Anterior cingulate cortex (tissue), 58 donors: ENCODE results near the gene ARHGAP44.
"Not testable (repeated sequence)": the region's sequence is repeated elsewhere in the genome, so short reads cannot be mapped to it uniquely, and the experiment has no call there.

Experiments used
- DNase-seq, 58 donors: peaks; one replicate each; lab custom pipeline; 2025; lab: John Stamatoyannopoulos, UW

The ARHGAP44 gene

DNA sequence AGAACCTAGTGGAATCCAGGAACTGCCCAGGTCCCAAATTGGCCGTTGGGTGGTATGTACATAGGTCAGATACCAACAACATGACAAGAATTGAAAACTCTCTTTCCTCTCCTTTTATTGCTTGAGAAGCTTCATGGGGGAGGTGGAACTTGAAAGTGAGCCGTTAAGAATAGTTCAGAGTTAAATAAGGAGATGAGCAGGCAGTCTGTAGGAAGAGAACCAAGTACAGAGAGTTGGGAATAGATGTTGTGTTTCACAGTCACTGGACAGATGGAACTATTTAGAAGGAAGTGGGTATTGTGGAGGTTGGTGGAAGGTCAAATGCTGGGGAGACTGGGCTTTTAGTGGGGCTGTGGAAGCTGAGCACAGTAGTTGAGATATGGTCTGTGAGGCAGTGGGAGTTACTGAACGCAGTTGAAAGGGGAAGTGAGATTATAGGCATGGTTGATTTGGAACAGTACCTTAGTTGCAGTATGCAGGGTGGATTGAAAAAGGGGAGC is 26.4 kb downstream of the ARHGAP44 start:
- DNase-seq = no peak

DNA sequence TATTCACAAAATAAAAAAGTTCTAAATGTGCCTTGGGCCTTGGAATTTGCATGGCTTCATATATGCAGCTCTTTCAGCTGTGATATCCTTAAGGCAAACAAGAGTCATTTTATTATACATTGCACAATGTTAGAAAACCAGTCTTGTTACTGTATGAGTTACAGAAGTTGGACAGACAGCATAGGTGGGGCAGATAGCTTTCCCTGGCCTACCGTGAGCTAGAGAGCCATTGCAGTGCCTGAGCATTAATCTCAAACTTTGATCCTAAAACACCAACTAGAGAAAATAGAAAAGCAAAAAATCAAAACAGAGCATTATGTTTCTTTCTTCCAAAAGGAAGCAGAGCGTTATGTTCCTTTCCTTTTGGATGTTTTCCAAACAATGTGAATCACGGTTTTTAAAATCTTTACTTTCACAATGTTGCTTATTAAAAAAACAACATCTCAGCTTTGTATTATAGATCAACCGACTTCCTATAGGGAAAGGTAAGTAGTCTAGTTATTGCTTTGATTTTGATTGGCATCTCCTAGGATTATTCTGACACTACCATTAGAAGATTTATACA is 32.2 kb downstream of the ARHGAP44 start:
- no peak for DNase-seq

DNA sequence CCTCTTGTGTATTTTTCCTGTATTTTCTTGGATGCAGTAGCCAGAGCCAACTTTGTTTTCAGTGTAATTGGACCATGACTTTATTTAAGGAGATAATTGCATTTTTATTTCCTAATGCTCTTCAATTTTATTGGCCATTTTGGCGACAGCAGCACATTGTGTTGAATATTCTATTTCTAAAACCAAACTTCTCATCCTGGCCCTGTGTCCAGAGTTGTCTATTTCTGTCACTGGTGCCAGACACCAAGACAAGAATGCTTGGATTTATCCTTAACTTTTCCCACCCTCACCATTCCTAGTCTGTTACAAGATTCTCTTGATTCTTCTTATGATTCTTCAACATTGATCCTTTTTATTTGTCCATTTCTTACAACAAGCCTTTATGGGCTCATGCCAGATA is 37.1 kb downstream of the ARHGAP44 start:
- DNase-seq = no peak

DNA sequence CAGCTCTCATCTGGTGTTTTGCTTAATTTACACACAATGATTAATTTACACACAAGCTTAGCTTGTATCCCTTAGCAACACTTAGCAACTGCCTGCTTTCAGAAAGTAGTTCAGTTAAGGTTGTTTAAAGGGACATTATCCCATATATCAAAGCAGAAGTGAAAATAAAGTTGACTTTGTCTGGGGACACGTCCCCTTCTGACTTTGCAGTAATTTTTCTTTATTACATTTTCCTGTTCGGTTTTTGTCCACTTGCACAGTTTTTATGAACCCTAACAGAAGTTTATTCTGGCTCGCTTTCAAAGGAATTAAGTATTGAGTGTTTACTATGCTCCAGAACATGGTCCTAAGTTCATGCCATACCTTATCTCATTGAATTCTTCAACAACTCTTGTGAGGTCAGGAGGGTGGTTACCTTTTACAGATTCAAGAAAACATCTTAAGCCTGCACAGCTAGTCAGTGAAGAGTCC is 41.5 kb downstream of the ARHGAP44 start:
- no peak for DNase-seq

DNA sequence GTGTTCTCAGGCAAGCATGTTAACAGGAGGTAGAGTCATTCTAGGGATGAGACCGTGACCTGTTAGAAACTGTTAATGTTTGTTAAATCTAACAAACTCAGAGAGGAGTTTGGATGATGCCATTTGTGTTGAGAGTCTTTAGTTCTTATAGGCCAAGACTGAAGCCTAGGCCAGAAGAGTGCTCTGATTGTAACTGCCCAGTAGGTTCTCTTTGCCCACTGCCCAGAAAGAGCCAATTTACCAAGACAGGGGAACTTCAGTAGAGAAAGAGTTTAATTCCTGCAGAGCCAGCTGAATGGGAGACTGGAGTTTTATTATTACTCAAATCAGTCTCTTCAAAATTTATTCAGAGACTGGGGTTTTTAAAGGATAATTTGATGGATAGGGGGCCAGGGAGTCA is 42.5 kb downstream of the ARHGAP44 start:
- no peak for DNase-seq

DNA sequence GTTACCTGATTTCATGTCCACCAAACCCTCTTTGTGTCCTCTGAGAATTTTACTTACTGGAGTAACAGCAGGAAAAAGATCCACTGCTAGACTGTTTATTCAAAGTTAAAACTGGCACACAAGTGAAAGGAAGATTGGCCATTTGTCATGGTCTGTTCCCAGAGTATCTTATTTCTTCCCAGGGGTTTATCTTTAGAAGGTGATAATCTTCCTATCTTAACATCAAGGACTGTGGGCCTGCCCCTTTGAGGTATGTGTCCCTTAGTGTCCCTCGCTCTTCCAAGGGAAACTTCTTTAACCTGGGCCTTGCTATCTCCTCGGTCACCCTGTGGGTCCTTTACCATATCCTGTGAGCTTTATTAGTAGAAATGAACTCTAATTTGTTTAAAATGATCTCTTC is 49.7 kb downstream of the ARHGAP44 start:
- DNase-seq = no peak

DNA sequence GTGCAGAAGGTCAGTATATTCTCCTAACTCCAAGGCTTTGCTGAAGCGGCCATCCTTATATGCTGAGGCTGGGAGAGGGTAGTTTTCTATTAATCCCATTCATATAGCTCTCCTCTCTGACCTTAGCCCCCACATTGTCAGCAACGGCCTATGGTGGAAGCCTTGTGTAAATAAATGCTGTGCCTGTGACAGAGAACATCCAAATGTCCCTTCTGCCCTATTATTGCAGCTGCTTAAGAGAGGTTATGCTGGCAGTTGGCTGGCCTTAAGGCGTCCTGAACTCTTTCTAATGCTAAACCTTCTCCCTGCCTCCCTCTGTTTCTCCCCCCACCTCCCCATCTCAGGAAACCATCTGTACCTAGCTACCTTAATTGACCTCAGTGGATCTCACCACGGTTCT is 53.6 kb downstream of the ARHGAP44 start:
- DNase-seq = no peak

DNA sequence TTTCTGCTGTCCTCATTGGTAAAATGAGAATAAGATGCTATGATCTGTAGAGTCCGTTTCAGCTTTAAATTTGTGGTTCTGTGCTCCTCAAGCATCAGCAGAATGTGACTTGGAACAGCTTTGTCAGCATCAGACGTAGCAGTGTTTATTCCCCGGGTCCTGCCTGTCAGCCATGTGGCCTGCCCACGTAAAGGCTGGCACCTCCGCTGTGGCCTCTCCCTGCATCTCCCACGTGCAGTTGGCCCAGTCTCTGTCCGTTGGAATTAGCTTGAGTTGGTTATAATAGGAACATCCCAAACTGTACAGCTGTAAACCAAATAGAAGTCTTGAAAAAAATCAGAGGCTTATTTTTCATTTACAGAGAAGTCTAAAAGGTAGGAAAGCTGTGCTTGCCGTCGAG is 61.7 kb downstream of the ARHGAP44 start:
- DNase-seq = peak in 24 of 58 donors; percentile 1 to 64 (median 14)

DNA sequence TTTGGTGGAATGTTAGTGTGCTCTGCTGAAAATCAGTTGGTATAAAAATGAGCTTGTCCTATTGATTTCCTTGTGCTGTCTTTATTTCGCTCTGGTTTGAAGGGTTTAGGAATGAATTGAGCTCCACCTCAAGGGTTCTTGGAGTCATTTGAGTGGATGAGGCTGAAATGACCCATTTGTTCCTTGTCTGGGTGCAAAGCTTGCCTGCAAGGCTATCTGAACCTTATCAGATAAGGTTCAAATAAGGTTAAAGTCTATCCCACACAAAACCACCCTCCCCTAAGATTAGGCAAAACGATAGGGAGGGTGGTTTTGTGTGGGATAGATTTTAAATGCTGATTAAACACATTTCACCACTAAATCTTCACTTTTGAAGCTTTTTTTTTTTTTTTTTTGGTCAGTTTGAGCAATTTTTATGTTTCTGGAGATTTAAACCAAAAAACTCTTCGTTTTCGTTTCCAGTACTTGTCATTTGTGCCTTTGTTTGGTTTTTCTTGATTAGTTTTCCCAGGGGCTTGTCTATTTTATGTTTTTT is 62.7 kb downstream of the ARHGAP44 start:
- DNase-seq = no peak

DNA sequence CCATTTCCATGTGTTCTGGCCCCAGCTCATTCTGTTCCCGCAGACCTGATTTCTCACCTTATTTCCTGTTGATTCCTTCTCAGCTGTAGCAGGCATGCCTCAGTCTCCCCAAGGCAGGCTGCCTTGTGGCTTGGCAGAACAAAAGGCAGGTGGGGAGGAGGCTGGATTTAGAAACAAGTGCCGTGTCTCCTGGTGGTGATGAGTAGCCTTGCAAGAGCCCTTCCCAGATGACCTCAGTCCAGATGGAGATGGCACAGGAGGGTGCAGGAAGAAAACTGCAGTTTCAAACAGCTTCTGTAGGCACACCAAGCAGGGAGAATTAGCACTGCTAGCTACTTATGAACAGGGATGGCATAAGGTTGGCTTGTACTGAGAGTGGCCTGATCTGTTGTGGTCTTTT is 64.6 kb downstream of the ARHGAP44 start:
- no peak for DNase-seq

DNA sequence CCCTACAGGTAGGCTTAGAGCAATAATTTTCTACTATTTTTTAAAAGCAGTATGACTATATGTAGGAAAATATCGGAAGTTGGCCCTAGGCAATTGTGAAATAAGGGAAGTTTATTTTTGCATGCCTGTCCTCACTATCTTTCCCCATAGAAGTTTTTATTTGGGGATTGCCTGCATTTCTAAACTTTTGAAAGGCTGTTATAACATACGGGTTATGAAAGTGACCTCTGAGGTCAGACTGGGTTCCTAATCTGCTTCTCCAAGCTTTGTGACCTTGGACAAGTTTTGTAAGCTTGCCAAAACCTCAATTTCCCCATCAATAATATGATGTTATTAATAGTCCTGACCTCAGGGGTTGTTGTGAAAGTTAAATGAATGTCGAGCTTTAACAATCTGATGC is 67.1 kb downstream of the ARHGAP44 start:
- no peak for DNase-seq

DNA sequence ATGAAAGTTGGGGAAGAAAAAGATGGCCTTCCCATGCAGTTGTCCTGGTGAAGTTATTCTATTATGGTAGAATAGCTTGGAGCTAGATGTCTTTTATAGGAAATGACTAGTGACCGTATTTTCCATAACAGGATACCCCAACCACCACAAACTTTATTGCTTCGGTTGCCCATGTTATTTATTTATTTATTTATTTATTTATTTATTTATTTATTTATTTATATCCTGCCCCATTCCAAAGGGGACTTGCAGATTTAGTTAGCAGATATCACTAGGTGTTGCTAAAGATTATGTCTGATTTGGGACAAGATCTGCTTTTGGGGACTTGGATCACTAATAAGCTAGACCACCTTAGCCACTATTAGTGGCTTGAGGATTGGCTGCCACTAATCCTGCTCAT is 68.3 kb downstream of the ARHGAP44 start:
- DNase-seq = no peak

DNA sequence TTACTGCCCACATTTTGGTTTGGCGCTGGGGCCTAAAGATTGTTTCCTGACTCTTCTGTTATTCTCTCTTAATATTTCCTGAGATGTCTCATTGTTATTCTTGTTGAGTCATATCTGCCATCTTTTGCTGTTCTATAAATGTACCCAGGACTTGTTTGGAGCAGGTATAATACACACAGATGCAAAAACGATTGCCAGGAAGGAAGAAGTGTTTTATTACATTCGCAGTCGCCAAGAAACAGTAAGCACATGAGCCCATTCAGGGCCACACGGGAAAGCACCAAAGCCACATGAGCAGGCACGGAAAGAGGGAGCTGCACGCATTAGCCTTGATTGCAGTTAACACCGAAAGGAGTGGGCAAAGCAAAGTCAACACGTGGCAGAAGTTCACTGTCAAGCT is 70.2 kb downstream of the ARHGAP44 start:
- no peak for DNase-seq

DNA sequence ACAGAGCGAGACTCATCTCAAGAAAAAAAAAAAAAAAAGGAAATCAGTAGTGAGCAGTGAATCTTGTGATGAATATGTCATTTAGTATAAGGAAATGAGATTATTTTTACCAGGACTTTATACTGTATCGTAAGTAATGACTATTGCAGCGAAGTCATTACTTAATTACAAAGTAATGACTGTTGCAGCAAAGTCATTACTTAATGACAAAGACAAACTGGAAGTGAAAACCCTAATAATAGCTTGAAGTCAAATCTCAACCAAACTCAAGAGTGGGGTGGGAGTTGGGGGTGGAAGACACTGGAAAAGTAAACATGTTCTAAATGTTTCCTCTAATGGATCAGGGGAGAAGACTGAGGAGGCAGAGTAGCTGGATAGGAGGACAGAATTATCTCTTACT is 76.5 kb downstream of the ARHGAP44 start:
- no peak for DNase-seq

DNA sequence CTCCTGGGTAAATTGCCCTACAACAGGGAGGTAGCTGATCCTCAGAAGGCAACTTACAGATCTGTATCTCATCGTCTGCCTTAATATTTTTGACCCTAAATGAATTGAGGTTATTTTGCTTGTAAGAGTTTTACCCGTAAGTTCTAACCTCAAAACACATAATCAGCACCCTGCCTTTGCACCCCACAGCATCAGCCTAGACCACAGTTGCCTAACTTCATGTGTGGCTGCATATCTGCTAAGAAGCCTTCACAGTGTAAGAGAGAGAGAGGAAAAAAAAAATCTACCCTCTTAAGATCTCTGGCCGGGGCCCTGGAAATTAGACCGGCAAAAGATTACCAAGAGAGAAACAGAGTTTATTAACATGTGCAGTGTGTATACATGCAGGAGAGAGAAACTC is 76.9 kb downstream of the ARHGAP44 start:
- no peak for DNase-seq

DNA sequence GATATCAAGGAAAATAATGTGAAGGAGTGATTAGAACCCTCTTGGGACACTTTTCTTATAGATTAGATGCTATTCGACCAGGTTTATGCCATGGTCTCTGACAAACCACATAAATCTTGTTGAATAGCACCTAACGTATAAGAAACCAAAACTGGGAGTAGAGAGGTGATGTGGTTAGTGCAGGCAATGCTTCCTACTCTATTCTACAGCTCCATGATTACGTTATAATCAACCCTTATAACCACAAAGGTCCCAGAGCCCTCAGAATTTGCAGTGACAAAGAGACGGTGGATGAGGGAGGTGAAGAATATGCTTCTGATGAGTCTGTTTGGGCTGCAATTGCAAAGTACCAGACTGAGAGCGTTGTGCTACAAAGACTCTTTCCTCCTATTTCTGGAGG is 78.4 kb downstream of the ARHGAP44 start:
- DNase-seq = no peak

DNA sequence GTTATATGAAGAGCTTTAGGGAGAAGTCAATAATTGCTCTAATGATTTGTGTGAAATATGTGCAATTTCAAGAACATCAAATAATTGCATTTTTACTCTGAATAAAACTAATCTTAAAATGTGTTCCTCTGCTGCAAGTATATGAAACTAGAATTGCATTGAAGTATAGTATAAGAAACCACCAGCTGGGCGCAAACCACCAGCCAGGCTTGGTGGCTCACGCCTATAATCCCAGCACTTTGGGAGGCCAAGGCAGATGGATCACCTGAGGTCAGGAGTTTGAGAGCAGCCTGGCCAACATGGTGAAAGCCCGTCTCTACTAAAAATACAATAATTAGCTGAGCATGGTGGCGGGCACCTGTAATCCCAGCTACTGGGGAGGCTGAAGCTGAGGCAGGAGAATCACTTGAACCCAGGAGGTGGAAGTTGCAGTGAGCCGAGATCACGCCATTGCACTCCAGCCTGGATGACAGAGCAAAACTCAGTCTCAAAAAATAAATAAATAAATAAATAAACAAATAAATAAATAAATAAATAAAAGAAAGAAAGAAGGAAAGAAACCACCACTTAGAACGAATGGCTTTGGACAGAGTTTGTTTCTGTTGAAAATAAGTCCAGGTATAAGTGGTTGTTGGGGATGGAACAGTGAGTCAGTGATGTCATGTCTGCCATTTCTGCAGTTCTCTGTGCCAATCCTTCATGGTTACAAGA is 84.3 kb downstream of the ARHGAP44 start:
- not testable (repeated sequence) for DNase-seq

DNA sequence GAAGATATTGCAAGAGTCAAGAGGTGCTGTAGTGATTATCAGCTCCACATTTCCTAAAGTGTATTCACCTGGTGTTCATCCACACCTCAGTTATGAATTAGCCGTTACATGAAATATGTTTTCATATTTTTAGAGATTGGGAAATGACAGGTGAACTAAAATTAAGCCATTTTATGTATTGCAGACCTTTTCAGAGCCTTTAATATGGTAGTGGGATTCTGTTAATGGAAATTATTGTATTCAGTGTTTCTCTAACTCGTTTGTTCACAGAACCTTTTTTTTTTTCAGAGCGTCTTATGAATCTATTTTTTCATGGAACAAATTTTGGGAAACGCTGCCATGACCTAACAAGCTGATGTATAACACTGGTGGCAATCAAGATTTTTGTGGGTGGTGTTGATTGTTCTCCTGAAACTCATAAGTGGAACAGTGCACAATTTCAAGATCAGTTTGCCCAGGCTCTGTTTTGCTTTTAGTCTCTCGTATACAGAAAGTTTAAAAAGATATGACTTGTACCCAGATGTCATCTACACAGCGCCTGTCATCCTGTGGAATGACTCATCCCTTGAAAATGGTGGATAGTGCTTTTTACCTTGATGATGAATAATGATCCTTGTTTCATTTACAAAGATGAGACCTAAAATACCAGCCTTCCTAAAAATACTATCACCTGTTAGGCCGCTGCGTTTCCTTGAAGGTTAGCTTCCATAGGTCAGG is 88.8 kb downstream of the ARHGAP44 start:
- no peak for DNase-seq

DNA sequence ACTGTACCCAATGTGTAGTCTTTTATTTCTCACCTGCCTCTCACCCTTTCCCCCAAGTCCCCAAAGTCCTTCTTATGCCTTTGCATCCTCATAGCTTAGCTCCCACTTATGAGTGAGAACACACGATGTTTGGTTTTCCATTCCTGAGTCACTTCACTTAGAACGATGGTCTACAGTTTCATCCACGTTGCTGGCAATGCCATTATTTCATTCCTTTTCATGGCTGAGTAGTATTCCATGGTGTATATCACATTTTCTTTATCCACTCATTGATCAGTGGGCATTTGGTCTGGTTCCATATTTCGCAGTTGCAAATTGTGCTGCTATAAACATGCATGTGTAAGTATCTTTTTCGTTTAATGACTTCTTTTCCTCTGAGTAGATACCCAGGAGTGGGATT is 89.8 kb downstream of the ARHGAP44 start:
- DNase-seq = not testable (repeated sequence)

DNA sequence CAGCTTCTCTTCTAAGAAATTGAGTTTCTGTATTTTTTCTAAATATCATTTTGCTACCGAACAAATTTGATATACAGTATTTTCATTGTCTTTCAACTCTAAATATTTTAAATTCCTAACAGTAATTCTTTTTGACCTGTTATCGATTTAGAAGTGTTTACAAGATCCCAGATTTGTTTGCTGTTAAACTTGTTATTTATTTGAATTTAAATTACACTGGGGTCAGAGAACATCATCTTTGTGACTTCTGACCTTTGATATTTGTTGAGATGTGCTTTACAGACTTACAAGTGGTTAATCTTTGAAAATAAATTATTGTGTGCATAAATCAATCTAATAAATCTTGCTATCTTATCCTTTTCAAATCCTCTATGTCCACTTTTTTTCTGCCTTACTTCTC is 94.2 kb downstream of the ARHGAP44 start:
- no peak for DNase-seq

DNA sequence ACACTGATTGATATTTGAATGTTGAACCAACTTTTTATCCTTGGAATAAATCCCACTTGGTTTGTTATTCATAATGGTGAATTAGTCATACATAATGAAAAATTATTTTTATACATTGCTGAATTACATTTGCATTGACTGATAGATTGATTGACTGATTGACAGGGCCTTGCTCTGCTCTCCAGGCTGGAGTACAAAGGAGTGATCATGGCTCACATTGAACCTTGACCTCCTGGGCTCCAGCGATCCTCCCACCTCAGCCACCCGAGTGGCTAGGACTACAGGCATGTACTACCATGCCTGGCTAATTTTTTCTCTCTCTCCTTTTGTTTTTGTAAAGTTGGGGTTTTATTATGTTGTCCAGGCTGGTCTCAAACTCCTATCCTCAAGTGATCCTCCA is 97.8 kb downstream of the ARHGAP44 start:
- DNase-seq = no peak
